Cortex of kidney (tissue), 1 donor: ENCODE measurements around the gene JAG1.

Experiments used
- DNase-seq: peaks from one replicate; lab custom pipeline; 2025; lab: John Stamatoyannopoulos, UW

Gene JAG1

DNA sequence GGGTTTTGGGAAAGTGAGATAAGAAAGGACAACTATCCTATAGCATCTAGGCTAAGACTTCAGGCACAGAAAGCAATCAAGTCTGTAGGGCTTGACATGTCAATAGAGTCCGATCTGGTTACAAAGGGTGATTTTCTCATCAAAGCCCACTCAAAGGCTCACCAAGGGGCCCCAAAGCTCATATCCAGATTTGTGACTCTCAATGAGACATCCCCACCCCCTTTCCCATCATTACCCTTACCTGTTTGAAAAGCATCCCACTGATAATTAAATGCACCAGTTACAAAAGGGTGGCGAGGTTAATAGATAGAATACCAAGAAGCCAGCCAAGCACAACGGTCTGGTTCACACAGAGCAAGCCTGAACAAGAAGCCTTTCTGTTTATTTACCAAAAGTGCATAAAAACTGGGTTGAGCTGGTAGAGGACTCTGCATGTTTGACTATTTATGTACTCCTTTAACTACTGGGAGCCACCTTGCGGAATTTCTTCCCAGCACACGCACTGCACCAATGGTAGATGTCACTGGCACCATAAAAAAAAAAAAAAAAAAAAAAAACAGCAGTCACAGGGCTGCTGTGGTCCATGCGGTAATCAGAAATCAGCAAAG lies 6.1 kb downstream of the JAG1 start:
- DNase-seq = no peak

DNA sequence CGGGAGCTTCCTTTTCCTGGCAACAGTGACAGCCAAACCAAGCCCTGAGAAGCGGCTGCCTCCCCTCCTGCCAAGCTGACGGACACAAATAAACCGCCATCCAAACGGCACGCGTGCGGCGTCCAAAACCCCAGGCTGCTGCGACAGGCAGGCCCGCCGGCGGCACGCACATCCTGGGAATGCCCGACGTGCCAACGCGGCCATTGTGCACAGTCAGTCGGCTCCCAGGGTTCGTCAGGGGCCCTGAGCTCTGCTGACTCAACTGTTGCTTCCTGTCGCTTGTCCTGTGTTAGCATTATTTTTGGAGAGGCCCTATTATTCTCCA lies 6.8 kb downstream of the JAG1 start:
- no peak for DNase-seq

DNA sequence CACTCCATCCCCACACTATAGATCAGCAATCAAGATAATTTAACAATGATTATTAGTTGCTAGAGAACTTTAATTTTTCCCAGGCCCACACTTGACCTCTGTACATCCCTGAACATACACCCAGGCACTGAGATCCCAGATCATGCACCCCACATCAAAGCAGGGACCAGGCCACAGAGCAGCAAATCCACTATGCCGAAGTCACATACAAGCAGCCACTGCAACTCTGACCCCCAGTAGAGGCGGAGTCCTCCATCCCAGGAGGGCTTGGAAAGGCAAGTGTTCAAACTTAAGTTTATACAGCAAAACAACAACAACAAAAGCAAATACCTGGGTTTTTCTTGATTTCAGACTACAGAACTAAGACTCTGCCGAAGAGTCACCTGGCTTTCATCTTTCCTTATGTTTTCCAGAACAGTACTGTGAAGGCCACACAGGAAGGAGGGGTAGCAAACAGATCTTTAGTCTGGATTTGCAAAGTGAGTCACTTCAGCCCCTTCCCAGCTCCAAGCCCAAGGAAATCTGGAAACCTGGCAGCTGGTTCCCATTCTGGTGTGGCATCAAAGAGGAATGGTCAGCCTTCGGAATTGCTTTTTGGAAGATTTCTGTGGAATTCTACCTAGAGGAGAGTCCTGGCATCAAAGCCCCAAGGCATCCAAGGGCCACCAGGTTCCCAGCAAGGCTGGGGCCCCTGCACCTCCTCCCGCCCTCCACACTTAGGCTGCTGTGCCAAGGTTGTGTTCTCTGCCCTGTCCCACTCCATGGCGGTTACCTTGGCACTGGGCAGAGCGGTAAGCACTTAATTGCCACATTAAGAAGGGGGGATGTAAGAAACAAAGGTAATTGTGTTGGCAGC lies 7.3 kb downstream of the JAG1 start:
- DNase-seq = no peak

DNA sequence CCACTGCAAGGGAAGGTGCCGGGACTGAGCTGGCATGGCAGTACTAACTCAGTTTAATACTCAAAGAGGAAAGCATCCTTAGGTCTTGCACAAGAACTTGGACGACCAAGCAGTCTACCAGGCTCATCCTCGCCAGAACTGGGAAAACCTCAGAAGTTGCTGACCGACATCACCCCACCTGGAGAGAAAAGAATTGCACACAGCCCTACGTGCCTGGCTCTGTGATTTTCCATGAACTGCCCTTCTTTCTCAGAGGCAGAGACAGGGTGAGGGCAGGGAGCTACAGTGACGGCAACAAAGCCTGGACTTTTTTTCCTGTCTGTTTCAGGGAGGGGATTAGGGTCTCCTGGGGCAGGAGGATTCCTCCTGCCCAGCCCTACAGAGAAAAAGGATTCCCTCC lies 8.0 kb downstream of the JAG1 start:
- DNase-seq = no peak

DNA sequence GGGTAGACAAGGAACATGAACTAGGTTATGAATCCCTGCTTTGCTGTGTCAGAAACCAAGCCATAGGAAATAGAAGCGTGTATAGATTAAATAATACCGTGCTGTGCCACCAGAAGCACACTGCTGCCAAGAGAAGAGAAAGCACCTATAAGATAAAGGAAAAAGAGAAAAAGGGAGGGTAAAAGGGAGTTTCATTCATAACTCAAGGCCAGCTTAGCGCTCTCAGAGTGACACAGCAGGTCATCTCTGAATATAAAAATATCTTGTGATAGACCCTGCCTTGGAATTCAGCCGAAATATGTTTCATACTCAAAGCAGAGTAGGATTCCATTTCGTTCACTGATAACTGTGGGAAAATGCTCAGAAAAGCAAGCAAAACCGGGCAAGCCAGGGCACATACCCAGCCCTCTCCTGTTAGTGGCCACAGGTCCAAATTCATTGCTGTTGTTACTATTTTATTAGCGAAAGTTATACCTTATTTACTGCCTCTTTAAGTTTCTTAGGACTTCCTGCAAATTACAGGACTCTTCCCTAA lies 8.7 kb downstream of the JAG1 start:
- DNase-seq = no peak

DNA sequence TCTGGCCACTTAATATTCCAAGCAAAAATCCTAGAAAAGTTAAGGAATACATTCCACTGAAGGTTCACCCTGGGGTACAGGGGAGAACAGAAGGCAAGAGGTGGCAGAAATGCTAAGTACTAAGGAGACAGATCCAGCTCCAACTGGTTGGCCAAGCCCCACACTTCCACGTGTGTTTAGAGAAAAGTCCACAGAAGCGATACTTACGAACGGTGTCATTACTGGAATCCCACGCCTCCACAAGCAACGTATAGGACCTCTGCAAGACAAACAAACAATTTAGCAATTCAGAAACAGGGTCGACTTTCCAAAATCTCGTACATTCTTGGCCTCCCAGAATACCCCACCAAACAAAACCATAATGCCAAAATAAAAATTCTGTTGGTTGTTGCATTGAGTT lies 10.0 kb downstream of the JAG1 start:
- no peak for DNase-seq

DNA sequence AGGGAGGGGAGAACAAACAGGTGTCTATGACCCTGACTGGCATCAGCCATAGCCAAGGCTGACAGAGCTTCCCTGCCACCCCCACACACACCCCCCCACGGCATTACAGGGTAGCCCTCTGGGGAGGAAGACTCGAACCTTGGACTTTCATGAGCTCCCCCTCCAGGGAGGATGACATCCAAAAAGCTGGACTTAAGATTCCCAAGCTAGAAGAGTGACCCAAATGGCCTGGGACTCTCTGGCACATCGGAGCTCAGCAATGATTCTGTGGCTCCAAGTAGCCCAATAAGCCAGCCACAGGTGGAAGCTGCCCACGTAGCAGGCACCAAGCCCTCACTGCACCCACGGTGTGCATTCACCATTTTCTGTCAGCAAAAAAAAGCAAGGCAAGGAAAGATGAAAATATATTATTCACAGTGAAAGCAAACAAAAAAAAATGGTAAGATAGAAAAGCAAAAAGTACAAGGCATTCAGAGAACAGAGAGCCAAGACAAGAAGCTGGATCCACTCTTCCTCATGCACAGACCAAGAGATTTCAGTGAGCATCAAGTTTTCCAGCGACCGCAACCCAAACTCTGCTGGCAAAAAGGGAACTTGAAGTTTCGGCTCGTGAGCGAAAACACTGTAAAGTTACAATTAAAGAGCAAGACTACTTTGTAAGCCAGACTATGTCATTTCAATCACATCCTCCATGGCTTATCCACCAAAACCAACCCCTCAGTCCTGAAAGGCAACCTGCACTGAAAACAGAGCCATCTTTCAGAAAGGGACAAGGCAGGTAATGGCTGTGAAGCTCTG lies 10.9 kb downstream of the JAG1 start:
- no peak for DNase-seq

DNA sequence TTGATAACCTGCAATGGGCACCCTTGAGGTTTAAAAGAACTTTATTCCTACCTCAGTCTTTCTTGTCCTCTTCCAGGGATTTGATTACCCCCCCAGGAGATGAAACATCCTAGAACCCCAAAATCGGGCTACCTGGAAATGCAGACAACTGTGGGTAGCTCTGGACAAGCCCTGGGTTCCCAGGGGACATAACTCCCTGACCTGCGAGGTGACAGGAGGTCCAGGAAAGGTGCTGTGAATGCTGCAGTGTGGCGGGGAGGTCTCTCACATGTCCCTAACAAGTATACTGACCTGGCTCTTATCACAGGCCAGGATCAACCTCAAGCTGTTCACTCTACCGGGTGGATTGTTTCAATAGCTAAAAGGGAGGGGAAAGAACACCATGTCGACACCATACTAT lies 11.6 kb downstream of the JAG1 start:
- DNase-seq = no peak

DNA sequence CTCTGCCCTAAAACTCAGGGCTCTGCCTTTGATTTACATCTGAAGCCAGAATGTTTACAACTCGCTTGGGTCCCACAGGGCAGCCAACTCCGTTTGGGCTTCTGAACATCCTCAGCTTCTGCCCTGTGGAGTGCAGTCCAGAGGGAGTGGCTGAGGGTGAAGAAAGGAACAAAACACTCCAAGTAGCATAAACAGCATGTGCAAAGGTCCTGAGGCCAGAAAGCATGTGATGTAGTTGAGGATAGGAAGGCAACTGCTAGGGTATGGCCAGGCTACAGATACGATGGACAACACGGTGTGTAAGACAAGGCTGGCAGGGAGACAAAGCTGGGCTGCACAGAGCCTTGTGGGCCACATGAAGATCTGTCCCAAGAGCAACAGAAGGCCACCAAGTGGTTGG lies 12.5 kb downstream of the JAG1 start:
- DNase-seq = no peak

DNA sequence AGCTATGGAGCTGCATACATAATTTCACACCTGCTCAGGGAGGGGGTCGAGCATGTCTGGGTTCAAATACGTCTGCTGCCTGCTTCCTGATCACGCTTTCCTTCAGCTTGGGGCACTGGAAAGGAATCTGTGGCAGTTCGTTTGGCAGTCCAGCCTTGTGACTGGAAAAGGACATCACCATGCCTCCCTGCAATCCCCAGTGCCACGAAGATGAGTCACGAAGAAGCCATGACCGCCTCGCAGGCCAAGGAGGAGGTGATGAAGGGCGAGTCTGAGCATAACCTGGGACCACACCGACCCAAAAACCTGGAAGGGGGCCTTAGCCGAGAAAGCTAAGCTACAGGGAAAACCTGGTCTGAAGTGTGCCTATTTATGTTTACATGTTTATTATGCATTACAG lies 13.1 kb downstream of the JAG1 start:
- DNase-seq = no peak

DNA sequence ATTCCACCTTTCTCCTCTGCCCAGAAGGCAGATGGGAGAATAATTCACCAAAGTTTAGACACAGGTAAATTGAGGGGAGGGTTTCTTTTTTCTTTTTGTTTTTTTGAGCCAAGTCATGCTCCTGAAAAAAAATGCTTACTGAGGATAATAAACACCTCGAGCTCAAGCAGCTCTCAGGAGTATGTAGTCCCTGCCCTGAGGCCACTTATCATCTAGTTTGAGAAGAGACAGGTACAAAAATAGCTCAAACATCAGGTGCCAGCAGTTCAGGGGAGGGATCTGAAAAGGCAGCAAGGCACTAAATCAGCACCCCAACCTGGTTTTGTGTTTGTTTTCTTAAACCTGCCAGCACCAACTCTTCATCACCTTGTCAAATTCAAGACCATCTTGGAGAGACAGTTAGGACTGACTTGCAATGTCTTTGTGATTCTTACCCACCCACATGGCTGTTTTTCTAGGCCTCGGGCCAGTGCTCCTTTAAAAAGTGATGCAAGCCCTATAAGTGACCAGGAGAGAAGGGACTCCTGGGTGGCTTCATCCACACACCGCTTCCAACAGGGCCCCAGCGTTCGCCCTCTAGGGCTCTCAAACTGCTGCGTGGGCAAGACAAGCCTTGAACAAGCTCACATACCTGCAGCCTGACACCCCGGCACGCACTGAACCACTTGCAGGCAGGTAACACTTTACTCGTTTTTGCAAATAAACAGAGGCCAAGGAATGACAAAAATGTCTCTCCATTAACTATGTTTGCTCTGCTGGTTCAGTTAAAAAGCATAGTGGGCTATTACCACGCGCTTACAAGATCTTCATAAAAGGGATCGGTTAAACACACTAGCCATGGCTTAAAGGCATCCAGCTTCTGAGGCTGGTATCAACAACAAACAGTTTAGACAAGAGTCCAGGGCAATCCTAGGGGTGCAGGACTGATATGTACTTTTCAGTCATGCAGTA lies 13.9 kb downstream of the JAG1 start:
- no peak for DNase-seq

DNA sequence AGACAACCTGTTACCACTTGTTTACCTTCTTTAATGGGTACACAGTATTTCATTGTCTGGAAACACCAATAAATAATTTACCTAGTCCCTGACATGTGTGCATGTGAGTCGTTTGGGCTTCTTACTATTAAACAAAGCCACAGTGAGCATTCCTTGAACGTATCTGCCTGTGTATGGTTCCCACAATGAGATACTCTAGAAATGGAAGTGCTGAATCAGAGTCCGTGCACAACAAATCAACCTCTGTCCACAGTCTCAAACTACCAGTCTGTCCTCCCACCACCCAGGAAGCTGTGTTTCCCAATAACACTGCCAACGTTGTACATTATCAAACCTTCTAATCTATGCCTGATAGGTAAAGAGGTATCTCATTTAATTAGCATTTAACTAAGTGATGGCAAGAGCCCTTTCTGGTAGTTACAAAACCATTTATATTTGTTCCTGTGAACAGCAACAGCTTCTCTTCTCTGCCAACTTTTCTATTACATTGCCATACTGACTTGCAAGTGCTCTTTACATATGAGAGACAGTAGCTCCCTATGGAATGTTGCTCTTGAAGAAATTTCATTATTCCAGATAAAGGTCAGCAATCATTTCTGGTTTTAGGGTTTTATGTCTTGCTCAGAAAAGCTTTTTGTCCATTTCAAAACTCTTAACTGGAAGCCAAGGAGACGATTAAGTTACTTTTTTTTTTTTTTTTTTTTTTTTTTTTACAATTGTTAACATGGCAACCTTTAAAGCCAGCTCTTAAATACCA lies 14.7 kb downstream of the JAG1 start:
- no peak for DNase-seq

DNA sequence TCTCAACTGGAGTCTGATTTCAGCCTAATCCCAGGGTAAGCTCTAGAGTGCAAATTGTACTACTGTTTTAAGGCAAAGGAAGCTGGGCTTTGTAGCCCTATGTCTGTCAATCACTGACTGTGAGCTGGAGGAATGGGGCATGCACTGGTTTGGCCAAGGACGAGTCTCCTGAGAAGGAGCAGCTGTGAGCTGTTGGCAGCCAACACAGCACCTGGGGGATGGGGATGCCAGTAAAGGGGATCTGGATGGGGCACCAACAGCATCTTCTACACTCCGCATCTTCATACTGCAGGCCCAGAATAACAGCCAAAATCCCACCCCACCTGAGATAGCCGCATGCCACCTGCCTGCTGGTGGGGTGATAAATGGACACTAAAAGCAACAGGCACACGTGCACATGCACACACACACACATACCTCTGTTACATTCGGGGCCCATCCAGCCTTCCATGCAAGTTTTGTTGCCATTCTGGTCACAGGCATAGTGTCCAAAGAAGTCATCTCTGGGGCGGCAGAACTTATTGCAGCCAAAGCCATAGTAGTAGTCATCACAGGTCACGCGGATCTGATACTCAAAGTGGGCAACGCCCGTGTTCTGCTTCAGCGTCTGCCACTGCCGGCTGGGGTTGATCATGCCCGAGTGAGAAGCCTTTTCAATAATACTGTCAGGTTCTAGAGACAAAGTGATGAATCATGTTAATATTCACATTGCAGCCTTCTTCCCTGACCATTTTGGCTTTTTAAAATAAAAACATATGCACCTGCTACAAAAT lies 15.6 kb downstream of the JAG1 start:
- no peak for DNase-seq

DNA sequence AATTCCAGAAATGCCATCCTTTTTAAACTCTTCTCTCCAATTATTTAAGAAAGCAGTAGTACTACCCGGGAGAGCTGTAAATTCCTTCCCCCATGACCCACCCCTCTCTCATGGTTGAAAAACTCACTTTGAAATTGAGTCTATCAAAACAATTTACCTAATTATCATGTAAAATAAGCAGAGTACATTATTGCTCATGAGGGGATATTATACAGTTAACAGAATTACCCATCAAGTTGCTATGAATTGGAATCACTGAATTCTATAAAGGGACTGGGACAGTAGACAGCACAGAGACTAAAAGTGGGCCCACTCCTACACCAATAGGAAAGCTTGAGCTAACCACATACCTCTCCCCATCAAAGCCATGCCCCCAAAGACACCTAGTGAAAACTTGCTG lies 16.3 kb downstream of the JAG1 start:
- no peak for DNase-seq

DNA sequence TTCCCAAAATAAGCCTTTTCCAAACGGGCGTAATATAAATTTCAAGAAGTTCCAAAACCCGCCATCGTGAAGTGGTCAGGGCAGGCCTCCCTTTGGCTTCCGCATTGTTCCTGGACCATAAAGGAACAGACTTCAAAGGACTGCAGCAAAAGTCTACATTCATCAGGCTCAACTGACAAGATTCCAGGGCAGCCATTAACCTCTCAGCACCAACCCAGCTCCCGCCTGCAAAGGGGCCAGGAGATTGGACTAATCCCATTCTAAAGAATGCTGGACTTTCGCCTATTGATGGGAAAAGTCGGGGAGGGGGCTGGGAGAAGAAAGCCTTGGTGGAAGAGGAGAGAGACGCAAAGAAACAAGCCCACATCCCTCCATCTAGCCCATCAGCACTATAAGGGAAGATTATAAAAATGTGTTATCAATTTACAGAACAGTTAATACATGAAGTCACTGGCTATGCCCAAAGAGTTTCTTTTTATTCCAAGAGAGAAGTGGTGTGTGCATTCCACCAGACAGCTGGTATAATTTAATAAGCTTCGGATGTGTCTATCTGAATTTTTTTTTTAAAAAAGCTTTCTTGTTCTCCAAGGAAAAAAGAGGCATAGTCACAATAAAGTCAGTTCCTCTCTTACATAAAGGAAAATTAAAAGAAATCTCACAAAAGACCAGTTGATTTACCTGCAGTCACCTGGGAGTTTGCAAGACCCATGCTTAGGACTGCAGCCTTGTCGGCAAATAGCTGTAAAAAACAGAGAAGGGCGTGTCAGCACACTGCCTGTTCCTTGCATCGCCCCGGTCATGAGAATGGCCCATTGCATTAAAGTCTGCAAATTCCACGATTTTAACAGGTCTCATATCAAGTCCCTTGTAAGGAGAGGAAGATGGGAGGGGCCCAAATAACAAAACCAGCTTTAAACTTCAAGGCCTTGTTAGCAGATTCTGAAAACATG lies 17.8 kb downstream of the JAG1 start:
- no peak for DNase-seq

DNA sequence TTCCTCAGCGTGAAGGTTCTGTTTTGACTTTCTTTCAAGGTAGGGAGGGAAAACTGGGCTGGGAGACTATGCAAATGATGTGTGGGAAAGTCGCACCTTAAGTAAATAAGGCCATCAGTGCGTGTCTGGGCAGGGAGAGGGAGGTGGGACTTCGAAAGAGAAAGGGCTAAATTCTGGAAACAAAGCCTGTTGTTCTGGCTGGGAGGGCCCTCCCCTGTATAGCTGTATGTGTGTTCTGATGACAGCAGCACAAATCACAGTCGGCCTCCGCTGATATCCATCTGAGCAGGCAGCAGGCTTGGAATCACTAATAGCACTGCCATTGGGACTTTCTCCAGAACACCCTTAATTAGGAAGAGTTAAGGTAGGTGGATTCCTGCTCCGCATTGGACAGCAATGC lies 19.2 kb downstream of the JAG1 start:
- DNase-seq = no peak

DNA sequence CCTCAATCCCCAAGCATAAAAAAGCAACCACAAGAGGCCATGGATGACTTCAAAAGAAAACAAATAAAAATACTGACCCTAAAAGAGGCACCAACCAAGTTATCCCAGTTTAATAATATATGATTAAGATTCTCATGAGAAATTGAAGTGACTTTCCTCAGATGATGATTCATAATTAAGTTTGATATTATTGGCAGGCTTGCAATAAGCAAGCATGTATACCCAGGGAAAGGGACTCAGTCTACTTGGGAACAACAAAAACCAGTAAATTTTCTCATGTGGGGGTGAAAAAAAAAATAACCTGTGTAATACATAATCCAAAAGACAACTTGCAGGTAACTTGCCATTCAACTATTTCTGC lies 19.6 kb downstream of the JAG1 start:
- no peak for DNase-seq

DNA sequence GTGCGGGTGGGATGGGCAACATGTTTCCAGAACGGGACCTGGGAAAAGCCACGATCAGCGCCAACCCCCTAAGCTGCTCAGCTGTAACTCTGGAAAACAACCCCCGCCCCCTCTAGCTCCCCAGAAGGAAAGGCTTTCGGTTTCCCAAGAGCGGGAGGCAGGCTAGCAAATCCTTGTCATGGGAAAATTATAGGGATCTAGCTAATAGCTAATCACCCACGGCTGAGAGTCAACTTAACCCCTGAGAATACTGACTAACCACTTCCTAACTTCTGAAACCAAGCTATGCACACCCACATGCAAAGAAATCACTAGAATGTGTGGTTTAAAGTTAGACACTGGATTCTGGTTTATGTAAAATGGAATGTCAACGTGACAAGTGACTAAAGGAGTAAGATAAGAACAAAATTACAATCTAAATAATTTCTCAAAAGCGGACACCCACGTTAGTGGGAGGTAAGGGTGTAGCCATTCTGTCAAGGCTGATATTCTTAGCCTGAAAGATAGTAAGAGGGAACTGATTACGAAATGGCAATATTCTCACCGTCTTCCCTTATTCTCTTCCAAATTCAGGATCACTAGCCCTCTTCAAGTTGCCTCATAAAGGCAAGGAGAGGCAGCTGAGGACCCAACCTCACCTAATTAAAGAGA lies 20.1 kb downstream of the JAG1 start:
- no peak for DNase-seq
